Ishikawa (cell line): ENCODE results near the gene KCNH2.

Source experiments
- FOXM1 ChIP-seq: IDR thresholded peaks from 2 replicates; pipeline ENCODE4 v1.6.1; 2012; ENCODE audit warnings: low read depth, borderline replicate concordance
- TAF1 ChIP-seq: IDR thresholded peaks from 2 replicates; pipeline ENCODE4 v1.6.1; 2012; ENCODE audit warnings: low read depth, mild to moderate bottlenecking

GRCh38 chr7:150937848-150938561 lies 40.1 kb downstream of the KCNH2 start:
- TF ChIP-seq FOXM1 = no peak
- TF ChIP-seq TAF1 = no peak
